Activated T-helper 1 cell treated with Interleukin-2 at 50 U/mL for 16 hours (primary cell): Measurements from ENCODE around the gene RASA3.

Experiments used
- DNase-seq: peaks from one replicate; pipeline ENCODE4 v3.0.0-alpha.2; 2020; ENCODE audit warnings: low read depth

RASA3 gene

DNA sequence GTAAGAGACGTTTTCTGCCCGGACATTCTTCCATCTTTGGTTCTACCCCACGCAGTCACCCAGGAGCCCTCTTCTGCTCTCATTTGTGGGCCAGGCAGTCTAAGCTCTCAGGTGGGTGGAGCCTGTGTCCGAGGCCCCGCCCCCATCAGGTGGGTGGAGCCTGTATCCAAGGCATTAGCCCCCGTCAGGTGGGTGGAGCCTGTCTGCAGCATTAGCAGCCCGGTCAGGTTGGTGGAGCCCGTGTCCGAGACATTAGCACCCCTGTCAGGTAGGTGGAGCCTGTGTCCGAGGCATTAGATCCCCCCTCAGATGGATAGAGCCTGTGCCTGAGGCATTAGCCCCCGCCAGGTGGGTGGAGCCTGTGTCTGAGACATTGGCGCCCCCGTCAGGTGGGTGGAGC, 113.1 kb downstream of the RASA3 start:
- no peak for DNase-seq

DNA sequence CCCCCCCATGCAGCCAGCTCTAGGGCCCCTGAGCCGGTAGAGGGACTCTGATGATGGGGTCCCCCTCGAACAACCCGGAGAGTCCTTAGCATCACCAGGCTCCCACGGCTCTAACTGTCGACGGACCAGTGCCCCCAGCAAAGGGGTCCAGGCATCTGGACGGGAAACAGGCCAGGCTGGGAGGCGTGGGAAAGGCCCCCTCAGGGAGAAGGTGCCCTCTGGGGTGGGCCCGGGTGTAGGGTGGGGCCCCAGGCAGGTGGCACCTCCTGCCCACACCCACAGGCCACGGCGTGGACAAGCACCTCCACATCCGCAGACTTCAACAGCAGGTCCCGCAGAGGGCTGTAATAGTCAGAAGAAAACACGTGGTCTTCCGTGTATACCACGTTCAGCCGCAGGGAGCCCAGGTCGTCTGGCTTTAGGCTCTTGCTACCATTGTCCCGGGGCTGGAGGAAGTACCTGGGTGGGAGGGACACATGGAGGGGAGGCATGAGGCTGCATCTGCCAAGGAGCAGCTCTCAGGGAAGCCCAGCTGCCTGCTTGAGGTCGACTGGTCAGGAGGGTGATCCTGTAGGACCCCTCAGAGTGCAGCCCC, 113.9 kb downstream of the RASA3 start:
- DNase-seq, result no peak

DNA sequence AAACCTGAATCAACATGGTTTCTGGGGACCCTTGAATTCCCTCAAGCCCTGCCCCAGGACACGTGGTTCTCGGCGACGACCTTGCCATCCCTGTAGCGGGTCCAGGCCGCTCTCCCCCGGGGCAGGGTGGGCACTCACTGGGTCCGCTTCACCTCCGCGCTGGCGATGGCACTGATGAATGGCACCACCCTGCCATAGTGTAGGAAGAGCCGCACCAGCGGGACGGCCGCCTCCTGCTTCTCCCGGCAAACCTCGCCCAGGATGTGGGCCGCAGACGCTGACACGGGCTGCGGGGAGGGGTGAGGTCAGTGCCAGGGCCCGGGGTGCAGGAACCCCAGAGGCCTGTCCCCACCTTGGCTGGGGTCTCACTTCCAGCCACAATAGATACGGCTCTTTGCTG, 114.5 kb downstream of the RASA3 start:
- no peak for DNase-seq

DNA sequence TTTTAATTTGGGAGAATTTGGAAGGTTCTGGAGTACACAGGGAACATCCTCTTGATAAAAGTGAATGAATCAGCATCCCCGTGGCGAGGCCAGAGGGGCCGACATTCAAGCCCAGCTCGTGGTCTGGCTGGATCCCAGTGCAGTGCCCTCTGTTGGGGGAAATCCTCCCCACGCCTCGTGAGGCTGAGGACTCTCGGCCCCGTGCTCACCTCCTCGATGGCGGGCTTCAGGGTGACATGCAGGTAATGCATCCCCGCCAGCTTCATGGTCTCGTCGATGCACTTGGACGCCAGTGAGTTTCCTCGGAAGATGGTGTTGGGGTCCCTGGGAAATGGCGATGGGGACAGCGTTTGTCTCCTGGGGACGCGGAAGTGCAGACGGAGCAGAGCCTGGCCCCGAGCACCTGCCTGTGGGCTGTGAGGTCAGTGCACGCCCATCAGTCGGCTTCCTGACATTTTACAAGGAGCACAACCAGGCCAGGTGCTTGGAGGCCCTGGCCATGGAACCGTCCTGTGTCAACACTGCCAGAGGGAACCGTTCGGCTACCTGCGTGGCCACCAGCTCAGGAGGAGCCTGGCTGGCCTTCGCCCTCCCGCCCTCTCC, 115.3 kb downstream of the RASA3 start:
- DNase-seq, result no peak

DNA sequence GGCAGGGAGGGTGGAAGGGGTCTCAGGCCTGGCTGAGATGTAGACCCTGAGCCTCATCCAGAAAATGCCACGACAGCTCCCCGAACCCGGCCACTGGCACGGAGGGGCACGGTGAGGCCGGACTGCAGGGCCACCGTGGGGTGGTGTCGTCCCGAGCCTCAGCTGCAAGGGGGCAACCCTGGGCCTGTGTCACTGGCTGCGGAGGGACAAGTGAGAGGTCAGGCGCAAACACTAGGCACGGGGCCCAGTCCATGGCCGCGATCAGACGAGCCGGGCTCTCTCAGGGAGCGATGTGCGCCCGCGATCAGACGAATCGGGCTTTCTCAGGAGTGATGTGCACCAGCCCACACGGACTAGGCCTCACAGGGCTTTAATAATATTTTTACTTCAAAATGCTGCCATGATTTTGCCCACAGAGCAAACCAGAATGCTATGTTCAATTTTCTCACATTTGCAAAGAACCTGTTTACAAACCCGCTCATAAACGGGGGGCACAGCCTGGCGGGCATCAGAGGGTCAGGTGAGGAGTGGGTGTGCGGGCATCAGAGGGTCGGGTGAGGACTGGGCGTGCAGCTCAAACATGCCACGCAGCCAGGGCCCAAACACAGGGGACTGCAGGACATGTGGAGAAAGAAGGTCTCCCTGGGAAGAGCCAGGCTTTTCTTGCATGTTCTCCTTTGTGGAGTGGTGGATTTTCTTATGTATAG, 115.9 kb downstream of the RASA3 start:
- DNase-seq, result no peak

DNA sequence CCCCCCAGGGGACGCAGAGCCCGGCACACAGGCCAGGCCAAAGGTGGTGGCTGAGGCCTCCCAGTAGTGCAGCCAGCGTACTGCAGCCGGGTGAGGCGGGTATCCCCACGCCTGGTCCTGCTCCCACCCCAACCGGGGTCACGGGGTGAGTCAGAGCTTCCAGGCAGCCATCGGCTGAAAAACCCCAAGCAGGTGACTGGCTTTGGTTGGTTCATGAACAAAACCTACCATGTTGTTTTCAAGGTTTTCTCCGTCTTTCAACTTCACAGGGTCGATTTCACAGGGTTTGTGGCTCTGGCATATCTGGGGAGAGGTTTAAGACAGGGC, 116.5 kb downstream of the RASA3 start:
- DNase-seq, result no peak

DNA sequence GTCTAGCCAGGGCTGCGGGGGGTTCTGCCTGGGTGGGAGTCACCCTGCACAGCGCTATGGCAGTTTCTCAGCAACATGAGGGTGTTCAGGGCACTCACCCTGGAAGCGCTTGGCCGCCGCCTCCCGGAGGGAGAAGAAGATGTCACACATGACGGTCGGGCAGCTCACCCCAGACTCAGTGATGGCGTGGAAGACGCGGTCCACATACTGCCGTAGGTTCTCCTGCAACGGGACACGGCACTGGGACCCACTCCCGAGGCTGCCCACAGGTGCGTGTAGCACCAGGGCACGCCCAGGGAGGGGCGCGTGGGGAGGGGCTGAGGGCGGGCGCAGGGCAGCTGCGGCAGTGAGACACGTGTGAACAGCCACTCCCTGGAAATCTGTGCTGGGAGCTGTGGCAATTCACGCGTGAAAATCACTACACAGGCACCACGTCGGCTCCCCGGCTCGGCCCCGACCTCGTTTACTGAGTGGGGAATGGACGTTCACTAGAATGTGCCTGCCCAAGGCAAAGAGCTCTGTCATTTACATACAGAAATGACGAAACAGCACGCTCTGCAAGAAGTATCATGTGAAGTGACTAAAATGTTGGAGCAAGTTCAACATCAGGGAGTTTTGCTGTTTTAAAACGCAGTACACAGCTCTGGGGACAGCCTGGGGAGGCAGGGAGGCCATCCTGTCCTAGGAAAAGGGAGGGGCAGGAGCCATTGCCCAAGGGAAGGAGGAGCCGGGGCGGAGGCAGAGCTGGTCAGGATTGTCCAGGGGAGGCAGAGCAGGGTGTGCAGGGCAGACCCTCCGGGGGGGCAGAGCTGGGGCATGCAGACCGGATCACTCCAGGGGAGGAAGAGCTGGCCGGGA, 117.1 kb downstream of the RASA3 start:
- DNase-seq, result no peak

DNA sequence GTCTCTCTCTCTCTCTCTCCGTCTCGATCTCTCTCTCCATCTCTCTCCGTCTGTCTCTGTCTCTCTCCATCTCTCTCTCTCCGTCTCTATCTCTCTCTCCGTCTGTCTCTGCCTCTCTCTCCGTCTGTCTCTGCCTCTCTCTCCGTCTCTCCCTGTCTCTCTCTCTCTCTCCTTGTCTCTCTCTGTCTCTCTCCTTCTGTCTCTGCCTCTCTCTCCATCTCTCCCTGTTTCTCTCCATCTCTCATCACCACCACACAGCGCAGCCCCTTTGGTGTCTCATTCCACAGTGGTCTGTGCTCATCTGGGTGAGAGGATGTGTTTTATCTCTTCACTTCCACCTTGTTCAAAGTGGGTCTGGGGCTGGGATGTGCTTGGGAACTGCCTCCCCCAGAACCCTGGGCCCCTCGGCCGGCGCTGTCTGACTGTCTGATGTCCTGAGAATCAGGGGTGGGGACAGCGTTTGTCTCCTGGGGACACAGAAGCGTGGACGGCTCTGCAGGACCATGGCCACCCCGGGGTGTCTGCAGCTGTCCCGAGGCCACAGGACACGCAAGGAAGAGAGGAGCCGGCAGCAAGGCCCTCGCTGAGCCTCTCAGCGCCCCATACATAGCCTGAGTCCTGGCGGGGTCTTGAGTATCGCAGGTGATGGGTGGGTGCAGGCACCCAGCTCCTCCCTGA, 118.3 kb downstream of the RASA3 start:
- no peak for DNase-seq

DNA sequence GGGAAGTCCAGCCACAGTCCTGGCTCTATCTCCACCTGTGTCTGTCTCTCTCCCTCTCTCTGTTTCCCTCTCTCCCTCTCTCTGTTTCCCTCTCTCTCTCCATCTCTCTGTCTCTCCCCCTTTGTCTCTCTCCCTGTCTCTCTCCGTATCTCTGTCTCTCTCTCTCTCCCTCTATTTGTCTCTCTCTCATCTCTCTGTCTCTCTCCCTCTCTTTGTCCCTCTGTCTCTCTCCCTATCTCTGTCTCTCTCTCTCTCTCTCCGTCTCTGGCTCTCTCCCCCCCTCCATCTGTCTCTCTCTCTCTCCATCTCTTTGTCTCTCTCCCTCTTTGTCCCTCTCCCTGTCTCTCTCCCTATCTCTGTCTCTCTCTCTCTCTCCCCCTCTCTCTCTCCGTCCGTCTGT, 119.1 kb downstream of the RASA3 start:
- DNase-seq, result no peak

DNA sequence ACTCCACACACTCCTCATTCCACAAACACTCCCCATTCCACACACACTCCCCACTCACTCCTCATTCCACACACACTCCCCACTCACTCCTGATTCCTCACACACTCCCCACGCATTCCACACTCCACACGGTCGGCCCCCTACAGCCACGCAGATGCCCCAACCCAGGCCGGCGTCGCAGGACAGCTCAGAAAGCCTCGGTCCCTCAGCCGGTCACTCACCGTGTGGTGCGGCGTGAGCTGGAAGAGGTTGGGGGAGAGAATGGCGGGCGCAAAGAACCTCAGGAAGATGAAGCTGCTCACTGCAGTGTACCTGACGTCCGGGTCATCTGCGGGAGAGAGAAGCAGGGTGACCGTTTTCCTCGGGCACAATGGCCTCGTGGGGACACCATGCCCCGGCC, 119.5 kb downstream of the RASA3 start:
- no peak for DNase-seq

DNA sequence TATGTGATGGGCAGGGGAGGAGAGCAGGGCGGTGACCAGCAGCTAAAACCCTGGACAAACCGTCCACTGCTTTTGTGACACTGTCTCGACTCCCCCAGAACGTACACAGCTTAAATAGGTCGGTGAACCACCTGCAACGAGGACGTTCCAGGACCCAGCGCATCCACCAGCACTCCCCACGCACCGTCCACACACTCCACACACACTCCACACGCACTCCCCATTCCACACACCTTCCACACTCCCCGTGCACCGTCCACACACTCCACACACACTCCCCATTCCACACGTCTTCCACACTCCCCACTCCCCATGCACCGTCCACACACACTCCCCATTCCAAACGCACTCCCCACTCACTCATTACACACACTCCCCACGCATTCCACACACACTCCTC, 120.3 kb downstream of the RASA3 start:
- no peak for DNase-seq

DNA sequence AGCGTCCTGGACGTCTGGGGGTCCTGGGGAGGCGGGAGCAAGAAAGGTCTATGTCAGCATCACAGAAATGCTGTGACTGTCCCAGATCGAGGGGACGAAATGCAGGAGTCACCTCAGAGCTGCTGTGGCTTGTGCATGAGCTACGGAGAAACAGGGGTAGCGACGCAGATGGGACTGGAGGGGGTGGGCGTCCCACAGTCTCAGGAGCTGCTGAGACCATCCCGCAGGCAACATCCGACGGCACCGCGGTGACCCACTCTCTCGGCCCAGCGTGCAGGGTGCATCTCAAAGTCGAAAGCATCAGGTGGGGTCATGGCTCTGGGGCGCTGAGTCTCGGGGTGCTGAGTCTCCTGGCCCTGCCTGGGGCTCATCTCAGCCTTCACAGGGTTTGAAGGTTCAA, 121.2 kb downstream of the RASA3 start:
- DNase-seq, result no peak

DNA sequence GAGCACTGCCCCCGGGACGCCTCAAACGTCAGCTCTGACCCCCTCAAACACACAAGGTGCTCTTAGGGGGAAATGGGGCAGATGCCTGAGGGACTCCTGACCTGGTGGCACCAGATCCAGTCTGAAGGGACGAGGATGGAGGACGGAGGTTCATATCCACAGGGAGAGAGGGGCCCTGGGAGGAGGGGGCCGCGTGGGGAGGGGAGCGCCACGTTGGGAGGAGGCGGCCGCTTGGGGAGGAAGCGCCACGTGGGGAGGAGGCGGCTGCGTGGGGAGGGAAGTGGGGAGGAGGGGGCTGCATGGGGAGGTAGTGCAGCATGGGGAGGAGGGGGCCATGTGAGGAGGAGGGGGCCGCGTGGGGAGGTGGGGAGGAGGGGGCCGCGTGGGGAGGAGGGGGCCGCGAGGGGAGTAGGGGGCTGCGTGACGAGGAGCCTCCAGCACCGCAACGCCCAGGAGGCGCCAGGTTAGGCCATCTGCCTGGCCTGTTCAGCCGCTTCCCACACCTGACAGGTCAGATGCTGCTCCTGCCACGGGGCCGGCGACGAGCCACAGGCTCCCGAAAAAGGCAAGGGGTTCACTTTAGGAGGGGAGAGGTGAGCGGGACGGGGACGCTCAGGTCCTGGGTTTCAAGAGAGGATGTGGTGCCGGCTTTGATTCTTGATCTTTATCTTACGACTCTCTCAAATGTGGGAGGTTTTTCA, 121.9 kb downstream of the RASA3 start:
- no peak for DNase-seq

DNA sequence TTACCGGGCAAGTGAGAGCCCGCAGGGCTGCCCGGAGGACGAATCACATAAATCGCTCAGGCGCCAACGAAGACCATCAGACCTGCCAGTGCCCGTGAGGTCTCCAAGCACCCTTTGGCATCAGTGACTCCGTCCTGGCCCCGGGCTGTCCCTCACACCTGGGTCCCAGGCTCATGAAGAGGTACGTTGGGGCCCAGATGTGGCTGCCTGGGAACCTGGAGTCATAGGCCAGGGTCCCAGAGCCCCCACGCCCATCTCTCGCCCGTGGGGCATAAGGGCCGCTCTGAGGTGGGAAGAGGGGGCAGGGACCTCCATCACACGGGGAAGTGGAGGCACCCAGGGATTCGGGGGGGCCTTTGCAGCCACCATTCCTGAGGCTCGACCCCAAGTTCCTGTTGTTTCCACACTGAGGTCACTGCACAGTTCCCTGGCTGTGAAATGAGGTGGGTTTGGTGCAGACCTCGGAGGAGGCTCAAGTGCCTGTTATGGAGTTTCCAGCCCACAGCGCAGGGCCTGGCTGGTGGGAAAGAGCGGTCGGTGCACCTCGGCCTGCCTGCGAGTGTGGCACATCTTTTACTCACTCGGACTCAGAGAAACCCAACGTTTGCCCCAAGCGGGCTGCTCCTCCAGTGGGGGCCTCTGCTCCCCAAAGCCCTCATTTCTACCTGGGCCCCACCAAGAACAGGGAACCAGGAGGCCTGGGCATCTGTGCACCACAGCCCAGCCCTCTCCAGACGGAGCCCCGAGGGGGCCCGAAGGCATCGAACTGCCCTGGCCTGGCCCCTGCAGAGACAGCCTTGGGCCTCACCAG, 122.6 kb downstream of the RASA3 start:
- DNase-seq, result no peak

DNA sequence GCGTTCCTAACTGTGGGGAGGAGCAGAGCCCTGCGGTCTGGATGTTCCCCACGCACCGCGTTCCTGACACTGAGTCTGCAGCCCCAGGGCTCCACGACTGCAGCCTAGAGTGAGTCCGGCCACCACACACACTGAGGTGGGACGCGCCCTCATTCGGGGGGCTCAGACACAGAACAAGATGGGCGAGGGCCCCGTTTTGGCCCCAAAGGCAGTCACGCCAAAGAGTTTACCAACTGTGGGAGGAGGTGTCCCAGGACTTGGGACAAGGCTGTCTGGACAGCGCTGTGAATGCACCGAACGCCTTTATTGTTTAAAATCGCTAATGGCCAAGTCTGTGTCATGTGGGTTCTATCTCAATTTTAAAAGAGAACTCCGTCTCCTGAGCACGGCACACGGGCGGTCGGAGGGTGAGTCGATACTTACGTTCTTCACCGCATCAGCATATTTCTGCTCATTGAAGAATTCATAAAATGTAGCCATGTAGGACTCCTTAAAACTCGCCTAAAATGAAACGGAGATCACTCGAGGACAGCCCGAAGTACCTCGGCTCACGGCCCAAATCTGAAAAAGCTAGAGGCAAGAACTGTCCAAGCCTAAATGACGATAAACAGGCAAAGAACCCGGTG, 123.3 kb downstream of the RASA3 start:
- no peak for DNase-seq

DNA sequence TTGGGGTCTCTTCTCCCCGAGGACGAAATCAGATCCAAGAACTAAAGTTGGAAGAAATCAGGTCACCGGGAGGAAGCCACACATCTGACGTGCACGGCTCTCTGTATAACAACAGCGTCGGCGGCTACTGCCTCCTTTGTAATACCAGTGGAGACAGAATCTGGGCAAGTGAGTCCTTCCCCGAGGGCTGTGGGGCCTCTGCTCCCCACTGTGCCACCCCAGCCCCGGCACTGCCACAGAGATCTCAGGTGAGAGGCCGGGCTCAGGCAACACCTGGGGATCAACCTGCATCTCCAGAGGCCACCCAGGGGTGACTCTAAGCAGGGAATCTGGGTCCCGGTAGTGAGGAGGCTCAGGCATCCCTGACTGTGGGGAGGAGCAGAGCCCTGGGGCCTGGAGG, 124.9 kb downstream of the RASA3 start:
- DNase-seq, result no peak

DNA sequence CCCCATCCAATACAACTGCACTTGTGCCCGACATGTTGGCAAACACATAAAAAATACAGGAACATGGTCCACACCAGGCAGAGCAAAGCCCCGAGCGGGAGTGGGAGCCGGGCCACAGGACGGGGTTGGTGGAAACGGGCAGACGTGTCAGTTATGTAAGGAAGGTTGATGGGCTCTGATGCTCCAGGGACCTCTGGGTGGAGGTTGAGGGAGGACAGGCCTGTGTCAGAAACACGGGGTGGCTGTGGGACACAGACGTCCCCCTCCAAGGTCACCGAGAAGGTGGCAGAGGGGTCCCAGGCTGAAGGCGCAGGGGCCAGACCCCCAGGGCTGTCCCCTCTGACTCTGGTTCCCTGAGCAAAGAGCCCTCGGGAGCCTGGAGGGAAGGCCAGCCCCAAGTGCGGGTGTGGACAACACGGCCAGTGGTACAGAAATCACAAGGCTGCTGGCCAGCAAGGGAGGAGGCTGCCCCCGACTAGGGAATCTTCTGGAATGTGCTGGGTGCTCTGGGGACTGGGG, 127.2 kb downstream of the RASA3 start:
- no peak for DNase-seq

DNA sequence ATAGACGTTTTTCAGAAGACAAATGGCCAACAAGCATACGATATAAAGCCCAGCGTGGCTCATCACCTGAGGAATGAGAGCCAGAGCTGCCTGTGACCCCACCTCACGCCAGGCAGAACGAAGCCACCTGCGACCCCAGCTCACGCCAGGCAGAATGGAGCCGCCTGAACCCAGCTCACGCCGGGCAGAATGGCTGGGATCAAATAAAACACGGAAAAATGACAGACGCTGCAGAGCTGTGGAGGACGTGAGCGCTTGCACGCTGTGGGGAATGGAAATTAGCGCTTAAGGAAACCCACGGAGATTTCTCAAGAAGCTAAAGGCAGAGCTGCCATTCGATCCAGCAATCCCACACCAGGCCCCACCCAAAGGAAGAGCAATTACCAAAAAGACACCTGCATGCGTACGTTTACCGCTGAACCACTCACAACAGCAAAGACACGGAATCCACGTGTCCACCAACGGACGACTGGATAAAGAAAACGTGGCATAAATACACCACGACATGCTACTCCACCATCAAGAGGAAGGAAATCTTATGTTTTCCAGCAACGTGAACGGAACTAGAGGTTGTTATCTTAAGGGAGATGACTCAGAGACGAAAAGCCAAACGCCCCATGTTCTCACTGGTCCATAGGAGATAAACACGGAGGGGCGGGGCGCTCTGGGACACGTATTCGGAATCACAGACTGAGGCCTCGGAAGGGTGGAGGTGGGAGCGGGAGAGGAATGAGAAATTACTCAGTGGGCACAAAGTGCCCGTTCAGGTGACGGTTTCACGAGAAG, 127.8 kb downstream of the RASA3 start:
- no peak for DNase-seq

DNA sequence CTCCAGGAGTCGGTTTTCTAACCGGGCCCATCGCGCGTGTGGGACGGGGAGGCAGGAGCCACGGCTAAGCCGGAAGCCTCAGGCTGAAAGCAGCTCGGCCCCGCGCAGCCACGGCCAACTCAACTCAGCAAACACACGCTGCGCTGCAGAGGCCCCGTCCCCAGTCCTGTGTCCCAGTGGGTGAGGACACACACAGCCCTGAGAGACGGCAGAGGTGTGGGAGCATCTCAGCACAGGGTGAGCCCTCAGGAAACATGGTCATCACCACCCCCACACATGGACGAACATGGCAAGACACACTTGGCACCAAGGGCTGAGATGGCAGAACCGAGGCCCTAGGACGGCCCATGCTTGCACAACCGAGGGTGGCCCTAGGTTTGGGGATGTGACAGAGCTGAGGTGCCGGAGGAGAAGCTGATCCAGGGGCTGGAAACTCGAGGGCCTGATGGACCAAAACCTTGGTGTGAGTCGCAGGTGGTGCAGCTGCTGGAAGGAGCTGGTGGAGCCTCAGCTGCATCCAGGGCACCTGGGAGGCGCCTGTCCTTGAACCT, 129.6 kb downstream of the RASA3 start:
- DNase-seq, result no peak
